IPS-NIHi7 (cell line): ENCODE measurements around the gene RIOK3.
"Not testable (repeated sequence)": the region's sequence is repeated elsewhere in the genome, so short reads cannot be mapped to it uniquely, and the experiment has no call there.

ENCODE experiments used
- DNase-seq: peaks from one replicate; pipeline ENCODE4 v3.0.0; 2012; ENCODE audit warnings: mixed read lengths; ENCODE audit errors: extremely low spot score

Gene RIOK3, protein sequence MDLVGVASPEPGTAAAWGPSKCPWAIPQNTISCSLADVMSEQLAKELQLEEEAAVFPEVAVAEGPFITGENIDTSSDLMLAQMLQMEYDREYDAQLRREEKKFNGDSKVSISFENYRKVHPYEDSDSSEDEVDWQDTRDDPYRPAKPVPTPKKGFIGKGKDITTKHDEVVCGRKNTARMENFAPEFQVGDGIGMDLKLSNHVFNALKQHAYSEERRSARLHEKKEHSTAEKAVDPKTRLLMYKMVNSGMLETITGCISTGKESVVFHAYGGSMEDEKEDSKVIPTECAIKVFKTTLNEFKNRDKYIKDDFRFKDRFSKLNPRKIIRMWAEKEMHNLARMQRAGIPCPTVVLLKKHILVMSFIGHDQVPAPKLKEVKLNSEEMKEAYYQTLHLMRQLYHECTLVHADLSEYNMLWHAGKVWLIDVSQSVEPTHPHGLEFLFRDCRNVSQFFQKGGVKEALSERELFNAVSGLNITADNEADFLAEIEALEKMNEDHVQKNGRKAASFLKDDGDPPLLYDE

DNA sequence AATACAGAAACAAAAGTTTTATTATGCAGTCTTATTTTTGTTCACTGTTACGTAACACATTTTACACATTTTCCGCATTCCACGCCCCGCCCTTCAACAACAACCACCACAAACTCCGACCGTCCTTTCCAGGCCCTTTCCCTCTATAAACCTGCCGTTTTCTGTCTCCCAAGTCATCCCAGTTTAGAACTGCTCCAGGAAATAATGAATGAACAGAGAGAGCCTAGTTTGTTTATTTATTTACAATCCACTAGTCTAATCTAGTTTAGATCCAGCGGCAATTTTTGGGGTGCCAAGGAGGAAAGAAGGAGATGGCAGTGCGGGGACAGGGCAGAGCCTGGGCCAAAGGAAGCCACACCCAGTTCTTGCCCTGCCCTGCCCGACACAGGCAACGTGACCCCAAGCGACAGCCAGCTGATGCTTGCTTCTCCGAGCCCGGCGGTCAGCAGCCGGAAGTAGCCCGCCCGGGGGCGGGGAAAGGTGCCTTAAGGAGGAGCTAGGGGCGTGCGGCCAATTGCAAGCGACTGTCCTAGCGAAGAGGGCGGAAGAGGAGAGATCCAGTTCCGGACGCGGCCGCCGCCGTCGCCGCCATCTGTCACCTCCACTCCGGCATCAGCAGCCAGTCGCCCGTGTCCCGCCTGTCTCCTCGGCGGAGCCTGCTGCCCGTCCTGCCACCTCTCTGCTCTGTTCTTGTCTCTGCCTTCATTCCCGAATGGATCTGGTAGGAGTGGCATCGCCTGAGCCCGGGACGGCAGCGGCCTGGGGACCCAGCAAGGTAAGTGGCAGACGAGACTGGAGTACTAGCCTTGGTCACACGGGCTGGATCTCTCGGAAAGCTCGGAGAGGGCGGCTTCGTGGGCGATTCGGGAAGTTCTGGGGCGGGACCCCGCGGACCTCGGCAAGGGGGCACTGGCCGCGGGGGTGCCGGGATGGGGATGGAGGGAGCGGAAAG lies at the start of gene RIOK3:
Gene RIOK3 (plus strand): TSS at position 560 of the 952 bp plus-strand sequence. CDS start 153 bp downstream, at position 713.
- peak; percentile 99 for DNase-seq

DNA sequence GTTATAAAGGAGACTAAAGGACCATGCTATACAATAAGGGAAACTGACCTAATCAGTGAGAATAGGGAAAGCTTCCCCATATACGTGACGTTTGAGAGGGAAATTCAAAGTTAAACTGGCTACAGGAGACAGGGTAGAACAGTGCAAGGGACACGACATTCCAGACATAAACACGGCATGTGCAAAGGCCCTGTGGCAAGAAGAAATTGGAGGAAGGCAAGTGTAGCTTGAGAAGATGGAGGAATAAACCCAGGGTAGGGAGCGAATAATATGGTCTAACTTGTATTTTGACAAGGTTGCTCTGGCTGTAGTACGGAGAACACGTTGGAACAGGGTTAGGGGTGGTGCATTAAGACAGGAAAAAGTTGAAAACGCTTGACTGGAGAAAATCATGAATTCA lies 49.8 kb upstream of the RIOK3 start:
- DNase-seq = no peak

DNA sequence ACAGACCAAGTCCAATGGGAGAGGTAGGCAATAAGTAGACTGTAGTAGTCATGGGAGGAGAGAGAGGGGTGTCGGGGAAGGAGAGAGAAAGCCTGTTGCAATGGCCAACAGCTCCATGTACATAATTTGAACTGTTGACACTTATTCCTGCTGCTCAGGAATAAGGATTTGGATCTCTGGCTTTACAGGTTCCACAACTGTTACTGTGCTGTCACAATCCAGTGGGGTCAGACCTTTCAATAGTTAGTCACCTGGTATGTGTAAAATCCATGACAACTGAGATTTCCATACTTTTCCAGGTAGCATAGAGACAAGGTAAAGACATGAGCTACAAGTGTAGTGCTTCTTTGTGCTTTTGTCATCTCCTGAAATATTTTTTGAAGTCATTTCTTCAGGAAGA lies 47.5 kb upstream of the RIOK3 start:
- DNase-seq = no peak

DNA sequence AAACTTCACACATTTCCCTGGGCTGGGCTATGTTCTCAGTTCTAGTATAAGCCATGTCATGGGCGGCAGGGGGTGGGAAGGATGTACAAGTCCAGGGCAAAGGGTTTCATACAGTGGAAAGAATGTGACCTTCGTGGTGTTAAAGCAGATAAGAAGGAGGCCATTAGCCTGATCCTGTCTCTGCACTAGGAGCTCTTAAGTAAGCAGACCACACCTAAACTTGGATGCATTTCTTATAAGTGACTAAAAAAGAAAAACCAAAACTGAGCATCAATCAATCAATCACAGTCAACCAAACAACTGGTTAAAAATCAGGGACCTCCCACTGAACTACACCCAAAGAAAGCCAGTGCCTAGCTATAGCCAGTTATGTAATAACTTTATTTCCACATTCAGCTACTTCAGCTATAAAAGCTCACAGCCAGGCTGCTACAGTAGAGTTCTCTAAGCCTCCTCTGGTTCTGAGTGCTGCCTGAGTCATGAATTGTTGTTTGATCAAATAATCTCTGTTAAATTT lies 46.8 kb upstream of the RIOK3 start:
- no peak for DNase-seq

DNA sequence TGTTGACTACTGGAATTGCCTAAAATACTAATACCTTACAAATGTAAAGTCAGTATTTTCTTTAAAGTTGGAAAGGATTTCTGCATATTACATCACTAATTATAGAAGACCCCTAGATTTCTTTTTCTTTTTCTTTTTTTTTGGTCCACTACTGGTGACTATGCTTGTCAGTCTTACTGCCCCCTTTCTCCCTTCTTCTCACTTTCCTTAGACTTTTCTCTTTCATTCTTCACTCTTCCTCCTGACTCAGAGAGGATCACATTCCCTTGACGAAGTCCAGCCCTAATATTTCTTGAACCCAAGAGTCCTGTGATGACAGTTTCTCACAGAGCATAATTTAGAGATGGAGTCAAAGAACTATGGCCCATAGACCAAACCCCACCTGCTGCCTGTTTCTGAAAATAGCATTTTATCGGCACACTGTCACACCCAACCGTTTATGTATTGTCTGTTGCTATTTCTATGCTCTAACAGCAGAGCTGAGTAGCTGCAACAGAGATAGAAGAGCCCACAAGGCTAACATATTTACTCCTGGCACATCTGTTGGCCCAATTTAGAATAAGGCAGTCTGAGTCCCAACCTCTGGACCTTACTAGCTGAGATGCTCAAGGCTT lies 40.6 kb upstream of the RIOK3 start:
- DNase-seq = no peak

DNA sequence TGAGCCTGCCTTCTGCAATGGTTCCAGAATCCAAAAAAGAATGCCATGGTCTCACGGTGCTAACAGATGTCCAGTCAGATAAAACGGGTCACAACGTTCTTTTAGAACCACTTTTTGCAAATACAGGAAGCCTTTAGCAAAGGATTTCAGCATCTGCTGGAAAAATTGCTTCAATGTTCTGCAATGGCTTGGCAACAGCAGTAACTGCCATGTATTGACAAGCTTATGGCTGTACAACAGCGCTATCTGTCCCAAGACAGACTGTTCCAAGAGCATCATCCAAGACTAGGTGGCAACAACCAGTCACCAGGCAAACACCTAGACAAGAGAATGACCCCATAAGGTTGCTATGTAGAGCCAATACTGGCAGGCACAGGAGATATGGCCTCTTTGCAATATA lies 37.6 kb upstream of the RIOK3 start:
- DNase-seq = no peak

DNA sequence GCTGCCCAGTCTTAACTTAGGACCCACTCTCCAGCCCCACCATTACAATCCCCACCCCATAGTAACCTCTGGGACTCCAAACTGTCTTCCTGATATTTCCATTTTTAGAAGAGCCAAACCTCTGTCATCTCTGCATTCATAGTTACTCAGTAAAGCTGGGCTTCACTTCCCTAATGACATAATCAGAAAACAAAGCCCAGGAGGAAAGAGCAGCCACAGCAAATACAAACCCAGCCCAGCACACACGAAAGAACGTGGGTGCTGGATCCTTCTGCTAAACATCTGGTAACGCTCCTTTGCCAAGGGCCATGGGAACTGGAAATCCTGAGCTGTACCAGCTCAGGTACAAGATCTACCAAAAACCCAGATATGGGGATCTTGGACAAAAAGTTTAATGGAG lies 36.8 kb upstream of the RIOK3 start:
- DNase-seq = no peak

DNA sequence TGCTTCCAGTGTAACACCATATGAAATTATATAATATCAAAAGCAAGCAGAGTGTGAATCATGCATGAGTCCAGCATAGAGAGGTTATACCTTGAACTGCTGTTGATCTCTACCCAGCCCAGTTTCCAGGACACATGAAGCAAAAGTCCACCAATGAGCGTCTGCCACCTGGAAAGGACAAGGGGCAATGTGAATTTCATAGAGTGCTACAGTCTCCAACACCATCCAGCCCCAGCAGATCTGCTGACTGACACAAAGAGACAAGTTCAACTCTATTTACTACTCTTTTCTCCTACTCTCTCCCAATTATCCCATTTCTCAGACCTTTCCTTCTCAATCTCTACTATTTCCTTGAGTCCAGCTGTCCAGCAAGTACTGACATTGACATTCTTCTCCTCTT lies 31.8 kb upstream of the RIOK3 start:
- DNase-seq = no peak

DNA sequence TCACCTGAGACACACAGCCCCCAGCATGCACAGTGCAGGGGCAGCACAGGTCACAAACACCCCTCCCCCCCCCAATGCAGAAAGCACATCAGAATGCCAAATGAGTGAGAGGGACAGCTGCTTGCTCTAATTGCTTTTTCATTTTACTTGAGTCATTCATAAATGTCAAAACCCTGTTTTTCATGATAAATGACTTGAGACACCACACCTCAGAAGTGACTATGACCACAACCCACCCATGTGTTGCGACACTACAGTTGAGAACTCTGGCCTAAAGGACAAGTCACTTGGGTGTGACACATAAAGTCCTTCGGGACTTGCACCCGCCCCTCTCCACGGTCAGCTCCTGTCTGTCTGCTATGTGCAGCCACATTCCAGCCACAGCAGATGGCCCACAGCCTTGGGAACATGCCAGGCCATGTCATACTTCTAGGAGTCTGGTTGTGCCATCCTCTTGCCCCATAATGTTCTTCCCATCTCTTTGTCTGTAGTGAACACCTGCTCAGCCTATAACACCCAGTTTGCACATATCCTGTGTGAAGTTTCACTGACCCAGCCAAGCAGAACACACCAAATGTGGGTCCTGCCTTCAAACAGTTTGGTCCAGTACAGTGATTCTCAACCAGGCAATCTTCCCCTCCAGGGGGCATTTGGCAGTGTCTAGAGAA lies 30.2 kb upstream of the RIOK3 start:
- DNase-seq = no peak

DNA sequence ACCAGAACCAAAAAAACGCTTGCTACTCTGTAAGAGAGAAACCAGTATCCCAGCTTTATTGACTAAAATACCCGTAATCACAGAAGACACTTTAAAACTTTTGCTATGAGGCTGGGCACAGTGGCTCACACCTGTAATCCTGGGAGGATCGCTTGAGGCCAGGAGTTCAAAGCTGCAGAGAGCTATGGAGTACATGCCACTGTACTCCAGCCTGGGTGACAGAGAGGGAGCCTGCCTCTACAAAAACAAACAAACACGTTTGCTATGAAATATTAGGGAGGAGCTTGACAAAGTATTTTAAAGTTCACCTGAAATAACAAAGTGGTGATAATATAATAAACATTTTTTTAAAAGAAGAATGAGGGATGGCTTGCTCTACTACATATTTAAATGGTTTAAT lies 28.5 kb upstream of the RIOK3 start:
- DNase-seq = no peak

DNA sequence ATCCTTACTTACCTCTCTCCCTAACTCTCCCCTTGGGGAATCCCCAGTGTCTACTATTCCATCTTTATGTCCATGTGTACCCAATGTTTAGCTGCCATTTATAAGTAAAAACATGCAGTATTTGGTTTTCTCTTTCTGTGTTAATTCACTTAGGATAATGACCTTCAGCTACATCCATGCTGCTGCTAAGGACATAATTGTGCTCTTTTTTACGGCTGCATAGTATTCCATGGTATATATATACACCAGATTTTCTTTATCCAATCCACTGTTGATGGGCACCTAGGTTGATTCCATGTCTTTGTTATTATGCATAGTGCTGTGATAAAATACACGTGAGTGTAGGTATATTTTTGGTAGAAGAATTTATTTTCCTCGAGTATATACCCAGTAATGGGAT lies 24.3 kb upstream of the RIOK3 start:
- no peak for DNase-seq

DNA sequence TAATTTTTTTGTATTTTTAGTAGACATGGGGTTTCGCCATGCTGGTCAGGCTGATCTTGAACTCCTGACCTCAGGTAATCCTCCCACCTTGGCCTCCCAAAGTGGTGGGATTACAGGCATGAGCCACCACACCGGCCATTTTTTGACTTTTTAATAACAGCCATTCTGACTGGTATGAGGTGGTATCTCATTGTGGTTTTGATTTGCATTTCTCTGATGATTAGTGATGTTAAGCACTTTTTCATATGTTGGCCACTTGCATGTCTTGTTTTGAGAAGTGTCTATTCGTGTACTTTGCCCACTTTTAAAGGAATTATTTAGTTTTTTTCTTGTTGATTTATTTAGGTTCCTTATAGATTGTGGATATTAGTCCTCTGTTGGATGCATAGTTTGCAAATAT lies 23.5 kb upstream of the RIOK3 start:
- DNase-seq = not testable (repeated sequence)

DNA sequence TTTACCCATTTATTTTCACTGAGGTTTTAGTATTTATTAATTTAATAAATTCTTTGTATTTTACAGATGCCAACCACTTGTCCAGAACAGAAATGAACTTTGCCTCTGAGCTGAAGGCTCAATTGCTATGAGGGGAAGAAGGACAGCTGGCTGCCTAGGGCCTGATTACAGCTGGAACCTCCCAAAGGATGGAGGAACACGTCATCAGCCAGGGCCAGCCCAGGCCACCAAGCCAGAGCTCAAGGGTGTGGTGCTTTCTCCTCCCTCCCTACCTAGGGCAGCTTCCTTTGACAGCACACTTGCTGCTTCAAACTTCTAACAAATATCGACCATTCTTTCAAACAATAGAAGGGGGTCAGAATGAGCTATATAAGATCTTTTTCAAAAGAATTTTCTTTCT lies 19.7 kb upstream of the RIOK3 start:
- DNase-seq = no peak

DNA sequence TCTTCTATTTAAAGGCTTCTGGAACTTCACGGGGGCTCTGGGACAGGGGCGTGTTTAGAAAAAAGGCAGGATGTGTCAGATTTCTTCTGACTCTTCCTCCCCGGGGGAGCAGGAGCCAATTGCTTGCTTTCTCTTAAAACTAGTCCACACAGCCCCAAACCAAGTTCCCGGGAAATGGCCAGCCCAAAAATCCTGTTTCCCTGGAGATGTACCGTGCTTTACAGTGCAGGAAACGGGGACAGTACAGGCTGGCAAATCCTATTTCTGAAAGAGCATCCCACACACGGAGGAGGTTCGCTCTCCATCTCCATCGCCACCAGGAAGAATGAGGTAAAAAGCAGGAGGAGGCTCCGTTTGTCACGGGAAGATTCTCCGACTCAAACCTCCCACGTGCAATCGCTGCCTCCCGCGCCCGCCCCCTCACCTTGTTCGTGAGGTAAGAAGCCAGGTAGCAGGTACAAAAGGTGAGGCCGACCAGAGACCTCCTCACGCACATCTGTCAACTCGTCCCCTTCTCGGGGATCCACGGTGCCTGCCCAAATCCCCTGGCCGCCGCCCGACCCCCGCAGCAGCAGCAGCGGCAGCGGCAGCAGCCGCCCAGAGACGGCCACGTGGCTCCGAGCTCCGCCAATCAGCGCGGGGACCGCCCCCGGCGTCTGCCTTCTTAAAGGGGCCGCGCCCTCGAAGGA lies 15.6 kb upstream of the RIOK3 start:
- peak; percentile 88 for DNase-seq

DNA sequence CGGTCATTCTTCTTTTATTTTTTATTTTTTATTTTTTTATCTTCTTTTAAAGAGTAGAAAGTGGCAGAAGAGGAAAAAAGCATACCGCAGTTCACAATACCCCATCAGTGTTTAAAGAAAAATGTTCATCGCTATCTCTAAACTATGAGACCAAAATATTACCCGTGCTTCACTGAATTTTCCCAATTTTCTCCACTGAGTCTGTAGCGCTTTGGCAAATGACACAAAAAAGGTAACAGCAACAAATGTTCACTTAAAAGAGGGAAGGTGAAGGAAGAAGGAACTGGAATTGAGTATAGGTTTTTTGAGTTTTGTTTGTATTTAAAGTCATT lies 15.1 kb upstream of the RIOK3 start:
- DNase-seq = no peak

DNA sequence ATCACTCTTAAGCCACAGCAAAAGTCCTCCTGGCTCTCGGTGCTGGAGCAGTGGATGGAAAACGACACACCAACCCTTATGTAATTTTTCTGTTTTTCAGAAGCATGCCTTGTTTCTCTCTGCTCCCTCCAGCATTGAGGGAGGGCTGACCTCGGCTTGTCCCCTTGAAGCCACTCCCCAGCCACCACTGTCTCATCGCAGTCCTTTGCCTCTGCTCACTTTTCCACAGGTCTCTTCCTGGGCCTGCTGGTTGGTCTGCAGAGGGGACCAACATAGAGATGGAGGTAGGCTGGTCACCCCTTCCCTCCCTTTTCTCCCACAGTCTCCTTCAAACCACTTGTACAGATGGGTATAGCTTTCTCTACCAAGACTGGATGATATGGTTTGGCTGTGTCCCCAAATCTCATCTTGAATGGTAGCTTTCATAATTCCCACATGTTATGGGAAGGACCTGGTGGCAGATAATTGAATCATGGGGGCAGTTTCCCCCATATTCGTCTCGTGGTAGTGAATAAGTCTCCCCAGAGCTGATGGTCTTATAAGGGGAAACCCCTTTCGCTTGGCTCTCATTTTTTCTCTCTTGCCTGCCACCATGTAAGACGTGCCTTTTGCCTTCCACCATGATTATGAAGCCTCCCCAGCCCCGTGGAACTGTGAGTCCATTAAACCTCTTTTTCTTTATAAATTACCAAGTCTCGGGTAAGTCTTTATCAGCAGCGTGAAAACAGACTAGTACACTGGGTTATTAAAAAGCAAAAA lies 14.3 kb upstream of the RIOK3 start:
- DNase-seq = no peak

DNA sequence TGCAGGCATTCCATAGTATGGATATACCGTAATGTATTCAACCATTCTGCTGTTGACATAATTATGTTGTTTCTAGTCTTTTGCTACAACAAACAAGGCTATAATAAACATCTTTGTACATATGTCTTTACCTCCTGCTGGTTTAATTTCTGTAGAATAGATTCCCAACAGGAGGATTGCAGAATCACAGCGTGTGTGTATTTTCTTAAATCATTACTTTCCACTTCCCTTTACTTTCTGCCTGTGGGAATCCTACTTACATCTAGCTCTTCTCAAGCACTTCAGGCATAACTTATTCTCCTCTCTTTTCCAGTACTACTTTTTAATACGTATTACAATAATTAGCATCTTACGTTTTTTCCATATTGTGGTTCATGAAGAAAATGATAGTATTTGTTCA lies 13.0 kb upstream of the RIOK3 start:
- no peak for DNase-seq

DNA sequence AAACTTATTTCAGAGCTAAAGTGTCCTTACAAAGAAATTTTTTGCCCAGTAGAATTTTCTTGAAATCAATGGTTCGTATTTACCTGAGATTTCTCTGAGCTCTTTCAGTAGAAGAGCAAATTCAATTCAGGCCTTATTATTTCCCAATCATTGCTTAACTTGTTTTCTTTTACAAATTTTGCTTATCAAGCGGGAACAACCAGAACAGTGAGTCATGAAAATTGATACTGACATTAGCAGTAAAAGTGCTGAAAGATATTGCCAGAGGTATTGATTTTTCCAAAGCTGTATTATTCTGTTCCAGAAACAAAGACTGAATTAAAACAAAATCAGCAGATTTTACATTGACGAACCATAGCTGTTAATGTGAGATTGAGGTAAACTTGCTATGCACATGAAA lies 10.1 kb upstream of the RIOK3 start:
- DNase-seq = no peak

DNA sequence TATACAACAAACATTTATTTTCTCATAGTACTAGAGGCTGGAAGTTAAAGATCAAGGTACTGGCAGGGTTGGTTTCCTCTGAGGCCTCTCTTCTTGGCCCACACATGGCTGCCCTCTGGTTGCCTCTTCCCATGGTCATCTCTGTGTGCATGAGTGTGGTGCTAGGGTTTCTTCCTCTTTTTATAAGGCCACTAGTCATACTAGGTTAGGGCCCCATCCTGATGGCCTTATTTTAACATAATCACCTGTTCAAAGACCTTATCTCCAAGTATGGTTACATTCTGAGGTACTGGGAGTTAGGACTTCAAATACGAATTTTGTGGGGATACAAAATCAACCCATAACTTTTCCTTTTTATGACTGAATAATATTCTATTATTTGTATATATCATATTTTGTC lies 4.8 kb upstream of the RIOK3 start:
- DNase-seq = no peak

DNA sequence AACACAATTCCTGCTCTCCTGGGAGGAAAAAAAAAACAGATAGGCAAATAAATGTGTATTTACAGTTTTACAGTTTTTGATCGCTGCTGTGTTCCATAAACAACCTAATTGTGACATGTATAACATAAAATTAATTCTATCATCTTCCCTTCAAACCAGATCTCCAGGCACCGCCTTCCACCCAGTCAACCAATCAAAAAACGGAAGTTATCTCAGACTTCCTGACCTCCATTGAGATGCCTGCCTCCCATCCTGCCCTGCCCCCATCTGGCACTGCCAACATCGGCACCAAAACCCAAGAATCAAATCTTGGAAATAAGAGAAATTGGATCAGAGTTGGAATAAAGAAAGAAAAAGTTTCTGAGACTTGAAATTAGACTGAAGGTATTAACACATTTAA lies 3.1 kb upstream of the RIOK3 start:
- DNase-seq = no peak
